DMS 273 treated with DMSO at 0.1 percent for 48 hours (cell line): Measurements from ENCODE around the gene SMCP.

ENCODE experiments used
- DNase-seq: peaks from one replicate; lab custom pipeline; 2025; lab: John Stamatoyannopoulos, UW

SMCP gene

GRCh38 chr1:152886758-152887409 lies 8.8 kb downstream of the SMCP start:
- no peak for DNase-seq

GRCh38 chr1:152888126-152888525 lies 10.0 kb downstream of the SMCP start:
- no peak for DNase-seq

GRCh38 chr1:152899027-152899426 lies 20.9 kb downstream of the SMCP start:
- DNase-seq = no peak

GRCh38 chr1:152899883-152900282 lies 21.8 kb downstream of the SMCP start:
- no peak for DNase-seq

GRCh38 chr1:152901631-152902030 lies 23.5 kb downstream of the SMCP start:
- no peak for DNase-seq

GRCh38 chr1:152902636-152903035 lies 24.5 kb downstream of the SMCP start:
- no peak for DNase-seq

- DNase-seq = no peak
Measured at GRCh38 chr1:152904688-152905440, 26.7 kb downstream of the SMCP start.

- no peak for DNase-seq
Measured at GRCh38 chr1:152906023-152906565, 28.0 kb downstream of the SMCP start.

- no peak for DNase-seq
Measured at GRCh38 chr1:152907686-152908601, 29.8 kb downstream of the SMCP start, which contains the start of gene IVL. IVL (plus strand) TSS chr1:152908546; CDS start chr1:152909798, 1,252 bp downstream.

- DNase-seq = no peak
Measured at GRCh38 chr1:152909206-152909605, 31.1 kb downstream of the SMCP start.

GRCh38 chr1:152912471-152912870 lies 34.3 kb downstream of the SMCP start:
- no peak for DNase-seq

GRCh38 chr1:152912900-152913299 lies 34.8 kb downstream of the SMCP start:
- no peak for DNase-seq

- DNase-seq = no peak
Measured at GRCh38 chr1:152917794-152918193, 39.7 kb downstream of the SMCP start.

GRCh38 chr1:152919071-152919470 lies 40.9 kb downstream of the SMCP start:
- no peak for DNase-seq

- DNase-seq = no peak
Measured at GRCh38 chr1:152924191-152924590, 46.1 kb downstream of the SMCP start.

- no peak for DNase-seq
Measured at GRCh38 chr1:152926091-152926490, 48.0 kb downstream of the SMCP start.

- no peak for DNase-seq
Measured at GRCh38 chr1:152928671-152929070, 50.5 kb downstream of the SMCP start.

GRCh38 chr1:152932170-152932811 lies 54.2 kb downstream of the SMCP start:
- no peak for DNase-seq

- no peak for DNase-seq
Measured at GRCh38 chr1:152933196-152933595, 55.1 kb downstream of the SMCP start.
